H9 (cell line): ENCODE results near the gene CD46. TPM values are rescaled to one million over a fixed set of nuclear protein-coding genes. Genes with fewer than 3 reads are reported as not detected.

ENCODE experiments used
- DNase-seq: peaks from one replicate; pipeline ENCODE4 v3.0.0-alpha.2; 2017
- H2AFZ ChIP-seq: one replicate; pipeline ENCODE4 v1.6.1; 2013; ENCODE audit warnings: mild to moderate bottlenecking, low read length, control low read depth, moderate library complexity
- H2AK5ac ChIP-seq: 2 replicates; pipeline ENCODE4 v1.6.1; 2013; ENCODE audit warnings: low read length, control low read depth, mixed read lengths; ENCODE audit not compliant: insufficient read length
- H2BK120ac ChIP-seq: one replicate; pipeline ENCODE4 v1.6.1; 2013; ENCODE audit warnings: low read depth, mild to moderate bottlenecking, low read length, control low read depth, inconsistent platforms; ENCODE audit not compliant: poor library complexity, severe bottlenecking
- H2BK12ac ChIP-seq: 2 replicates; pipeline ENCODE4 v1.6.1; 2013; ENCODE audit warnings: low read length, control low read depth, mixed read lengths, low read depth; ENCODE audit not compliant: insufficient read length
- H2BK15ac ChIP-seq: 2 replicates; pipeline ENCODE4 v1.6.1; 2013; ENCODE audit warnings: low read depth, low read length, control low read depth
- H2BK20ac ChIP-seq: one replicate; pipeline ENCODE4 v1.6.1; 2013; ENCODE audit warnings: low read depth, mild to moderate bottlenecking, low read length, control low read depth, inconsistent platforms; ENCODE audit not compliant: poor library complexity, severe bottlenecking
- H2BK5ac ChIP-seq: 2 replicates; pipeline ENCODE4 v1.6.1; 2013; ENCODE audit warnings: low read length, control low read depth, mixed read lengths; ENCODE audit not compliant: insufficient read length
- H3K14ac ChIP-seq: 2 replicates; pipeline ENCODE4 v1.6.1; 2013; ENCODE audit warnings: low read length, control low read depth; ENCODE audit not compliant: insufficient read depth
- H3K18ac ChIP-seq: 2 replicates; pipeline ENCODE4 v1.6.1; 2013; ENCODE audit warnings: low read depth, mild to moderate bottlenecking, mixed read lengths, low read length, control low read depth; ENCODE audit not compliant: insufficient read length
- H3K23ac ChIP-seq: 2 replicates; pipeline ENCODE4 v1.6.1; 2013; ENCODE audit warnings: low read length, control low read depth, mixed read lengths, low read depth; ENCODE audit not compliant: insufficient read length
- H3K23me2 ChIP-seq: 2 replicates; pipeline ENCODE4 v1.6.1; 2013; ENCODE audit warnings: low read depth, mild to moderate bottlenecking, mixed read lengths, low read length, control low read depth; ENCODE audit not compliant: insufficient read length, poor library complexity, severe bottlenecking
- H3K27ac ChIP-seq: 2 replicates; pipeline ENCODE4 v1.5.1; 2013; ENCODE audit warnings: low read length, control low read depth, mixed read lengths, low read depth; ENCODE audit not compliant: insufficient read length
- H3K27me3 ChIP-seq: 2 replicates; pipeline ENCODE4 v1.6.1; 2013; ENCODE audit warnings: low read length, control low read depth, inconsistent platforms; ENCODE audit not compliant: insufficient read depth
- H3K4ac ChIP-seq: 2 replicates; pipeline ENCODE4 v1.6.1; 2013; ENCODE audit warnings: low read depth, mild to moderate bottlenecking, control low read depth, inconsistent platforms, low read length, moderate library complexity
- H3K4me1 ChIP-seq: 2 replicates; pipeline ENCODE4 v1.6.1; 2013; ENCODE audit warnings: low read length, control low read depth, inconsistent platforms; ENCODE audit not compliant: insufficient read depth
- H3K4me2 ChIP-seq: 2 replicates; pipeline ENCODE4 v1.6.1; 2013; ENCODE audit warnings: low read length, control low read depth, mixed read lengths; ENCODE audit not compliant: insufficient read length, insufficient read depth
- H3K56ac ChIP-seq: 2 replicates; pipeline ENCODE4 v1.6.1; 2013; ENCODE audit warnings: low read depth, mild to moderate bottlenecking, mixed read lengths, low read length, control low read depth; ENCODE audit not compliant: insufficient read length
- H3K79me1 ChIP-seq: 2 replicates; pipeline ENCODE4 v1.6.1; 2013; ENCODE audit warnings: low read depth, mild to moderate bottlenecking, moderate library complexity, low read length, control low read depth, inconsistent platforms; ENCODE audit not compliant: insufficient read depth, poor library complexity, severe bottlenecking
- H3K79me2 ChIP-seq: 2 replicates; pipeline ENCODE4 v1.6.1; 2013; ENCODE audit warnings: low read length, control low read depth, inconsistent platforms; ENCODE audit not compliant: insufficient read depth
- H3K9ac ChIP-seq: 2 replicates; pipeline ENCODE4 v1.6.1; 2013; ENCODE audit warnings: low read length, control low read depth, mixed read lengths; ENCODE audit not compliant: insufficient read length; ENCODE audit errors: extremely low read depth
- H3K9me3 ChIP-seq: one replicate; pipeline ENCODE4 v1.6.1; 2013; ENCODE audit warnings: low read depth, low read length, inconsistent platforms; ENCODE audit not compliant: control insufficient read depth
- H3T11ph ChIP-seq: one replicate; pipeline ENCODE4 v1.6.1; 2013; ENCODE audit warnings: mild to moderate bottlenecking, low read length, control low read depth, inconsistent platforms
- H4K20me1 ChIP-seq: one replicate; pipeline ENCODE4 v1.6.1; 2013; ENCODE audit not compliant: control insufficient read depth, insufficient read length, insufficient read depth
- H4K5ac ChIP-seq: 2 replicates; pipeline ENCODE4 v1.6.1; 2013; ENCODE audit warnings: low read depth, mild to moderate bottlenecking, mixed read lengths, low read length, control low read depth; ENCODE audit not compliant: insufficient read length
- H4K8ac ChIP-seq: replicated peaks from 2 replicates; pipeline ENCODE4 v1.6.1; 2013; ENCODE audit warnings: low read length, control low read depth, mixed read lengths, low read depth; ENCODE audit not compliant: insufficient read length
- H4K91ac ChIP-seq: 2 replicates; pipeline ENCODE4 v1.6.1; 2013; ENCODE audit warnings: low read depth, mild to moderate bottlenecking, moderate library complexity, mixed read lengths, low read length, control low read depth; ENCODE audit not compliant: insufficient read length
- H3K27ac Mint-ChIP-seq, 3 experiments: 2 replicates in 2 of 3; 3 replicates in 1 of 3; pipeline ENCODE4 v1.8.0; 2020 to 2021; ENCODE audit warnings: mixed read lengths in 3 of 3, mild to moderate bottlenecking in 1 of 3, moderate library complexity in 1 of 3
- H3K27me3 Mint-ChIP-seq: 2 replicates; pipeline ENCODE4 v1.8.0; 2021; ENCODE audit warnings: low read depth, mild to moderate bottlenecking, moderate library complexity, mixed read lengths
- H3K36me3 Mint-ChIP-seq, 3 experiments: 2 replicates in 2 of 3; 3 replicates in 1 of 3; pipeline ENCODE4 v1.8.0; 2020 to 2021; ENCODE audit warnings: low read depth in 3 of 3, mixed read lengths in 3 of 3; ENCODE audit not compliant: insufficient read depth in 1 of 3
- H3K4me1 Mint-ChIP-seq, 2 experiments: 2 replicates each; pipeline ENCODE4 v1.8.0; 2020; ENCODE audit warnings: mixed read lengths in 2 of 2
- H3K4me3 Mint-ChIP-seq, 2 experiments: 2 replicates in 1 of 2; 3 replicates in 1 of 2; pipeline ENCODE4 v1.8.0; 2020 to 2021; ENCODE audit warnings: mild to moderate bottlenecking in 2 of 2, mixed read lengths in 2 of 2, moderate library complexity in 1 of 2
- H3K9me3 Mint-ChIP-seq, 2 experiments: 2 replicates in 1 of 2; 3 replicates in 1 of 2; pipeline ENCODE4 v1.8.0; 2020; ENCODE audit warnings: mild to moderate bottlenecking in 2 of 2, mixed read lengths in 2 of 2, moderate library complexity in 1 of 2
- CTCF ChIP-seq: fragments of 200-600 bp; sonication (generic); conservative IDR thresholded peaks from 3 replicates; pipeline ENCODE4 v1.8.0; 2021; ENCODE audit warnings: antibody characterized with exemption, mild to moderate bottlenecking
- WGBS: extraction: QIAGEN DNeasy Blood & Tissue Kit; methylation state at CpG from one replicate; pipeline ENCODE4 v1.1.7; 2013; ENCODE audit warnings: missing lambda C conversion rate, low lambda C conversion rate, mixed read lengths; ENCODE audit not compliant: insufficient read length; ENCODE audit errors: extremely low coverage; 5-methylcytosine and 5-hydroxymethylcytosine counted together
- total RNA-seq: library from RNA; stranded (reverse); gene quantifications from 2 replicates; pipeline ENCODE4 v1.2.1, GENCODE V29; 2021

CD46 gene
- total RNA-seq, 1 experiment from 2014 or later: 89.2 TPM

- H3K4me1 Mint-ChIP-seq: peaks cover 35 to 41% of the 10 kb centered on the region in 2 experiments
- Histone ChIP-seq H2BK20ac (no peak overlapping the region), H2BK15ac (no peak overlapping the region)
Observed at GRCh38 chr1:207745285-207745684, 6.6 kb upstream of the CD46 start.

More at GRCh38 chr1:207745285-207745684, 6.6 kb upstream of the CD46 start:
- H4K91ac ChIP-seq: no peak overlapping the region
- H4K5ac ChIP-seq: no peak overlapping the region
- H4K20me1 ChIP-seq: no peaks in the 10 kb centered on the region
- no peak overlapping the region for H2AK5ac ChIP-seq
- no peak overlapping the region for H2AFZ ChIP-seq
- no peak overlapping the region for H3K23ac ChIP-seq
- no peak overlapping the region for H3K27ac Mint-ChIP-seq
- H3K4me3 Mint-ChIP-seq: no peak overlapping the region
- no peaks in the 10 kb centered on the region for H3K79me1 ChIP-seq
- WGBS: no CpG with 5 or more reads among the region's 1 CpG
- no peaks in the 10 kb centered on the region for H3K9me3 ChIP-seq
- H3K9me3 Mint-ChIP-seq: peaks cover 4 to 15% of the 10 kb centered on the region in 2 experiments; a peak in 4 of 5 replicates
- H3T11ph ChIP-seq: no peak overlapping the region
- no peak for TF ChIP-seq CTCF
- H3K9ac ChIP-seq: no peak overlapping the region
- no peak overlapping the region for H4K8ac ChIP-seq
- H2BK120ac ChIP-seq: no peak overlapping the region
- H3K4ac ChIP-seq: no peak overlapping the region
- peaks cover 0 to 19% (median 14%) of the 10 kb centered on the region in 3 experiments; a peak in 4 of 7 replicates for H3K36me3 Mint-ChIP-seq
- H3K27me3 Mint-ChIP-seq: no peaks in the 10 kb centered on the region
- no peak overlapping the region for H3K14ac ChIP-seq
- H3K27me3 ChIP-seq: no peaks in the 10 kb centered on the region
- no peaks in the 10 kb centered on the region for H3K23me2 ChIP-seq
- H3K56ac ChIP-seq: no peak overlapping the region
- no peak overlapping the region for H2BK12ac ChIP-seq
- H3K18ac ChIP-seq: no peak overlapping the region
- no peak overlapping the region for H3K4me2 ChIP-seq
- no peak for DNase-seq
- no peaks in the 10 kb centered on the region; the same call in 1 of the 2 replicates for H3K4me1 ChIP-seq
- no peak overlapping the region for H2BK5ac ChIP-seq
- no peaks in the 10 kb centered on the region for H3K79me2 ChIP-seq
- H3K27ac ChIP-seq: no peak overlapping the region
